ENCODE data around the gene KYAT1.

The KYAT1 gene

DNA sequence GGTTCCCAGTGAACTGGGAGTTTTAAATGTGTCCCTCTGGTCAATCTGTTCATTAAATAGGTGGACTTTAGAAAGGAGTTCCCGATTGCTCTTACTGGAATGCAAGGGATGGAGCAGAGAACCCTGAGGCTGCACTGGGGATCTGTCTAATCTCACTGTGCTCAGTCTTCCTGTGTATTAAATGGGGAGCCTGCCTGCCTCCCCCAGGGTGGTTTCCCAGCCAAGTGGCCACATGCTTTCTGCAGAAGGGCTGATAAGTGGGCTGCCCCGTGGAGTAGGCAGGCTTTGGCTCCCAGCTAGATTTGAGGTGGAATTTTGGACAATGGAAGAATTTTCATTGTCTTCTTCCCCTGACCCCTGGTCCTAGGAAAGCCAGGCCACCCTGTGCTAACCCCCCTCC is 25.0 kb upstream of the KYAT1 start:
- DNase-seq = no peak

DNA sequence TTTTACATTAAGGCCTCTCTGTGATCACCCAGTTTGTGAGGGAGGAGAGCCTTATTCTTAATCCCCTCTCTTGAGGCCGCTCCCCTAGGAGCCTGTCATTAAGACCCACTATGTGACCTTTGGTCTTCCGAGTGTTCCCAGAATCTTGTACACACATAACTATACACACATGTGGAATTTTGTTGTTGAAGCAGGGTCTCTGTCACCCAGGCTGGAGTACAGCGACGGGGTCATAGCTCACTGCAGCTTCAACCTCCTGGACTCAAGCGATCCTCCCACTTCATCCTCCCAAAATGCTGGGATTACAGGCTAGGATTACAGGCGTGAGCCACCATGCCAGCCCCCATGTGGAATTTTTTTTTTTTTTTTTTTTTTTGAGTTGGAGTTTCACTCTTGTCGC is 24.2 kb upstream of the KYAT1 start:
- no peak for DNase-seq

- DNase-seq = no peak
Measured at GRCh38 chr9:128903871-128904620, 22.3 kb upstream of the KYAT1 start.

GRCh38 chr9:128903079-128903461 is 21.3 kb upstream of the KYAT1 start:
- no peak for DNase-seq

- DNase-seq = peak; percentile 84
Measured at GRCh38 chr9:128902351-128903078, 20.8 kb upstream of the KYAT1 start.

DNA sequence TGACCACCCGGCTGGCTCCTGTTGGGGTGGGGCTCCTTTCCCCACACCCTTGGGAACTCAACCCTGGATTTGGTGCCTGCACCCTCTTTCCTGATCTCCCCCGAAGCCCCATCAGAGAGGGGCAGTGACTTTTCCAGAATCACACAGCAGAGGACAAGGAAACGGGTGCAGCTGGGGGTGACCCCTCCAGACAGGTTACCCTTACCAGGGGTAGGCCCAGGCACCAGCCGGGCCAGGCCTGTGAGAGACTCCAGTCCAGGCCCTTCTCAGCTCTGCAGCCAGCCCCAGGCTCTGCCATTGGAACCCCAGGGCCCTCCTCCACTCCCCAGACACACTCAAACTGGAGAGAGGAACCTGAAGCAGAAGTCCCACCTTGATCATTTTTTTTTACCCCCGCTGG is 20.1 kb upstream of the KYAT1 start:
- DNase-seq = no peak

- no peak for DNase-seq
Measured at GRCh38 chr9:128901379-128901778, 19.6 kb upstream of the KYAT1 start.

GRCh38 chr9:128899566-128900322 is 18.0 kb upstream of the KYAT1 start:
- DNase-seq = no peak

DNA sequence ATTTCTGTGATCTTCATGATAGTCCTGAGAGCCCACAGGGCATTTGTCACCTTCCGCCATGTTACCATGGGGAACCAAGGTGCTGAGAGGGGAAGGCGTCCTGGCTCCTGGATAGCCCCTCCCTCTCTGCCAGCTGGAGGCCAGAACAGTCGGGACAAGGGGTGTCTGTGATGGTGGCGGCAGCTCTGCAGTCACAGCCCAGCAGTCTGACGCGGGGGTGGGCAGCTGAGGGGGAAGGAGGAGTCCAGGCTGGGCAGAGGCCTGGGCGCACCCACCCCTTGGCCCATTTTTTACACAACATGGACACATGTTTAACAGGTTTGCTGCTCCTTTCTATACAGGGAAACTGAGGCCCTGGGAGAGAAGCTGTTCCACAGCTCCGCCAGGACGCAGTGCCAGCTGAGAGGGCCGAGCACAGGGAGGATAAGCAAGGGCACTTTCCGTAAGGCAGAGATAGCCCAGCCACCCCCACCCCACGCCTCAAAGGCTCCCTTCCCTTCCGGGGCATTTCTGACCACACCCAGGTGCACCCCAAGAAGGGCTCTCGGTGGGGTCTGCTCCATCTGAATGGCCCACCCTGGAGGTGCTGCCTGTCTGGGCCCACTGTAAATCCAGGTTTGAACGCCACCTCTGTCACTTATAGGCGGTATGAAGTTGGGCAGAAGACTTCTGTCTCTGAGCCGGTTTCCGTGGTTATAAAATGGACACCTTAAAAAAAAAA is 17.3 kb upstream of the KYAT1 start:
- no peak for DNase-seq

DNA sequence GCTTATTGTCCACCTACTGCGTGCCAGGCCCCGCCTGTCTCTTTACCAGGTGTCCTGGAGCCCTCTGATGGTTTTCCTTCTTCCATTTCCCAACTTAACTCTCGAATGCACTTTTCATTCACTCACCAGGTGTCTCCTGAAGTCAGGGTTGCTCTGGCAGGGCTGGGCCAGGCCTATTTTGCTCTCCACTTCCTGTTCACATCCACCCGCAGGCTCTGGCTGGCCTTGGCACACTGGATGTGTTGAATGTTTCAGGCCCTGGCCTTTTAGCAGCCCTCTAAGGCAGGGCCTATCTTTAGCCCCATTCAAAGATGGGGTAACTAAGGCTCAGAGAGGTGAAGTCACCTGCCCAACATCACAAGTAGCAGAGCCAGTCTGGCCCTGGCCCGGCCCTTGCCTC is 16.6 kb upstream of the KYAT1 start:
- DNase-seq = no peak

GRCh38 chr9:128895556-128895955 is 13.8 kb upstream of the KYAT1 start:
- DNase-seq = no peak

- no peak for DNase-seq
Measured at GRCh38 chr9:128894764-128895163, 13.0 kb upstream of the KYAT1 start.

- no peak for DNase-seq
Measured at GRCh38 chr9:128893354-128893753, 11.6 kb upstream of the KYAT1 start.

GRCh38 chr9:128892221-128892921 is 10.6 kb upstream of the KYAT1 start:
- no peak for DNase-seq

DNA sequence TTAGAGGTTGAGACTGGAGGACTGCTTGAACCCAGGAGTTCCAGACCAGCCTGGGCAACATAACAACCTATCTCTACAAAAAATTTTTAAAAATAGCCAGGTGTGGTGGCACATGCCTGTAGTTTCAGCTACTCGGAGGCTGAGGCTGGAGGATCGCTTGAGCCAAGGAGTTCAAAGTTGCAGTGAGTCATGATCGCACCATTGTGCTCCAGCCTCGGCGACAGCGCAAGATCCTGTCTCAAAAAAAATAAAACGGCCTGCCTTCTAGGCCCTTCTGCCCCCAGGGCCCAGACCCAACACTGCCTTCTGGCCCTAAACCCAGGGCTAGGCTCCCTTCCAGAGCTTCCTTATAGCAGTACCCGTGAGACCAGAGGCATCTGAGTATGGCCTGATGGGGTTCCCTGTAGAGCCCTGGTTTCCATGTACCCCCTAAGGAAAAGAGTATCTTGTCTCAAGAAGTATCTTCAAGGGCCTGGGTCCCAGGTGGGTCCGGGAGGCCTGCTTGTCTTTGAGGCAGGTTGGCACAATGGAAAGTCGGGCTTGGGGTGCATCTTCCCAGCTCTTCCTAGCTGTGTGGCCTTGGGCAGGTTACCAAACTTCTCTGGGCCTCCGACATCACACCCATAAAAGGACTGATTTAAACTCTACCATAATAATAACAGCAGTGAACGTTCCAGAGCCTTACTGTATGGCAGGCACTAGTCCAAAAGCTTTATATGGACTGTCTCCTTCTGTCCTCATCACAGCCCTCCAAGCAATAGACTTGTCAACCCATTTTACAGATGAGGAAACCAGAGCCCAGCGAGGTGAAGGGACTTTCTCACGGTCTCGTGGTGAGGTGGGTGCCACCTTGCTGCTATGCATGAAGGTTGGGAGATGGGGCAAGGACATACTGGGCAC is 9.8 kb upstream of the KYAT1 start:
- DNase-seq = no peak

DNA sequence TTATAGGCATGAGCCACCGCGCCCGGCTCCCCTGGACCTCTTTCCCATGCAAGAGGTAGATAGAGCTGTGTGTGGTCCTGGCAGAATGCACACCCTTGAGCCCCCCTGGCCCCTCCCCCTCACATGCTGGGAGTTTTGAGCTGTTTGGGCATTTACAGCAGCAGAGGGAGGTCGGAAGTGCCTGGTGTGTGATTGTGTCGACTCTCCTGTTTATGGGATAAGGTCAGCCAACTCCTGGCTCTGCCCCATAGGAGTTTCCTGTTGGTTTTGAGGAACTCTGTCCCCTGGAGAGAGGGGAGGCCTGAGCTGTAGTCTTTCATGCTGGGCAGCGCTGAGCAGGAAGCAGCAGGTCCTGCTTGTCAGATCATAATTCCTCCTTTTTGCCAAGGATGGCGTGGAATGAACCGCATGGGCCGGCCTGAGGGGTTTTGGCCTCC is 6.2 kb upstream of the KYAT1 start:
- no peak for DNase-seq

DNA sequence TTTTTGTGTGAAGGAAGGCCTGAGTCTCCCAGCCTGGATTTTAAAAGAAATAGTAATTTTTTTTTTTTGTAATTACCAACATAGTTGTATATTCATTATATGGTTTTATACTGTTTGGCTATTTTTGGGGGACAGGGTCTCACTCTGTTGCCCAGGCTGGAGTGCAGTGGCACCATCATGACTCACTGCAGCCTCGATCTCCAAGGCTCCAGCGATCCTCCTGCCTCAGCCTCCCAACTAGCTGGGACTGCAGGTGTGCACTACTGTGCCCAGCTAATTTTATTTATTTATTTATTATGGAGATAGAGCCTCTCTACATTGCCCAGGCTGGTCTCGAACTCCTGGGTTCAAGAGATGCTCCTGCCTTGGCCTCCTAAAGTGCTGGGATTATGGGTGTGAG is 5.3 kb upstream of the KYAT1 start:
- no peak for DNase-seq

DNA sequence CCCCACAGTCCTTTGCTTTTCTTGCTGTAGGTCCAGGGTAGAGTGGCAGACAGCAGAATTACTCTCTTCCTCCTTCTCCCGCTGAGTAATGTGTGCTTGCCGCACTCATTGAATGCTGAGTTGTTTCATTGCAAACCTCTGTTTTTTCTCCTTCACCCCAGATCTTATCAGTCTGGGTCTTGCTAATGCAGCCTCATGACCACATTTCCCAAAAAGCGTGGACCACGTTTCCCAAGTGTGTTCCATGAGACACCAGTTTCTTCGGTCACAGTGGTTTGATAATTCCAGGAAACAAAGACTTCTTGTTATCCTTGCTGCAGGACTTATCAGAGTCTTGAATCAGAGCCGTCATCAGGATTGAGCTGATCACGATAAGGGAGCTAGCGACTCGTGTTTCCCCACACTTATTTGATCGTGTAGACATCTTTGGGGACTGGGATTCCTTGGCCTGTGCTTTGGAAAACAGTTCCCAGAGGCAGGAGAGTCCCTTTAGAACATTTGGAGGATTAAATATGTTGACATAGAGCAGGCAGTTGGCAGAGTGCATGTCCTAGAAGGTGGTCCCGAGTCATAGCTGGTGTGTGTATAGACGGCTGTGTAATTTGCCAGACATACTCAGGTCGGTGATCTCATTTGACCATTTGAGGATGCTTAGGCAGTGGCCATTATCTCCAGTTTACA is 4.6 kb upstream of the KYAT1 start:
- no peak for DNase-seq

DNA sequence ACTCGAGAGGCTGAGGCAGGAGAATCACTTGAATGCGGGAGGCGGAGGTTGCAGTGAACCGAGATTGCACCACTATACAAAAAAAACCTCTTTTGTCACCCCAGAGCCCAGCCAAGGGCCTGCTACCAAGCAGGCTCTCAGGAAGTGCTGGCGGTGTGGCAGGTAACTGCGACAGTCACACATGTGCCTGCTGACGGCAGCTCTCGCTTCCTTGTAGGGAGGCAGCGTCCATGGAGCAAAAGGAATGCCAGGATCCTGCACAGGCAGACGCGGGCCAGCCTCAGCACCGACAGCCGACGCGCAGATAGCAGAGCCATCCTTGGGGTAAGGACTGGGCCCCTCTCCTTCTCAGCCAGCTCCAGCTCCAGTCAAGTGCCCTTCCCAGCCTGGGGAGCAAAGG is 4.0 kb upstream of the KYAT1 start:
- no peak for DNase-seq

DNA sequence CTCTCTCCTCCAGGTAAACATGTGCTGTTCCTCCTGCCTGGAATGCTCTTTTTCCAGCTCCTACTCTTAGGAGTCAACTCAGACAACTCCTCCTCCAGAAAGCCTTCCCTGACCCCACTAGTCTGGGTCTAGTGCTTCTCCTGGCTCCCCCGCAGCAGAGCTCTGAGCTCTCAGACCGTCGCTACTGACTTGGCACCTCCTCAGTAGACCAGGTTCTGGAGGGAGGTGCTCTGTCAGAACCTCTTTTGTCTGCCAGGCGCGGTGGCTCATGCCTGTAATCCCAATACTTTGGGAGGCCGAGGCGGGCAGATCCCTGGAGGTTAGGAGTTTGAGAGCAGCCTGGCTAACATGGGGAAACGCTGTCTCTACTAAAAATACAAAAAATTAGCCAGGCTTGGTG is 3.6 kb upstream of the KYAT1 start:
- no peak for DNase-seq

GRCh38 chr9:128884164-128884563 is 2.4 kb upstream of the KYAT1 start:
- no peak for DNase-seq
